Measurements from ENCODE around the gene MEN1.
"Not testable (repeated sequence)": the region's sequence is repeated elsewhere in the genome, so short reads cannot be mapped to it uniquely, and the experiment has no call there.

Gene MEN1

DNA sequence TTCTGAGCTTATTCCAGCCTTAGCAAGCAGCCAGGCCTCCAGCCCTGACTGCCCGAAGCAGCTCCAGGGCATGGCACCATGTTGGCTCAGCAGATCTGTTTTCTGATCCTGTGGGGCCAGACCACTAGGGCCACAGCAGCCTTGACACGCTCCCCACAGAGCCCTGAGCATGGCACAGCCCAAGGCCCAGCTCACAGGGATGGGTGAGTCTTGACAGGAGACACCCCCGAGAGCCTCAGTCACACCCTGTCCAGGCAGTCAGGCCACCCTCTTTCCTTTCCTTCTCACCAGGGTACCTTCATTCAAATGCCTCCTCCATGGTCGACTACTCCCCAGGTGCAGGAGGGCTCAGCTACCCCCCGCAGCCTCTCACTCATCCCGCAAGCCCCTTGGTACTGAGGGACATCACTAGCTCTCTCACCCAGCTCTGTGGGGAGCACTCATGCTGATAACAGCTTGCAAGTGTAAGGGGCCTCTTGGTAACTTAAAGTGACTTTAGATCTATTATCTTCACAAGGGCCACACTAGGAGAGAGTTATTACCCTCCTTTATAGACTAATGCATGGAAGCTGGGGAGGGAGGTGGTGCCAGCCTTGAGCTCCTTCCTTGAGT lies 38.0 kb upstream of the MEN1 start:
- TF ChIP-seq FOXM1 (IDR thresholded peaks at IDR 0.05; ENCODE audit: borderline replicate concordance) (no peak), SUZ12 (IDR thresholded peaks at IDR 0.05) (no peak), CTBP1 (IDR thresholded peaks at IDR 0.05; ENCODE audit: borderline replicate concordance) (no peak), ELF4 (IDR thresholded peaks at IDR 0.05) (no peak), FOXK2 (IDR thresholded peaks at IDR 0.05) (no peak), BHLHE40 (IDR thresholded peaks at IDR 0.05; ENCODE audit: borderline replicate concordance) (no peak), ZNF384 (IDR thresholded peaks at IDR 0.05) (no peak), FOXA1 (IDR thresholded peaks at IDR 0.05) (no peak), L3MBTL2 (conservative IDR thresholded peaks at IDR 0.05) (no peak)
- CTCF ChIA-PET: interaction anchor here (1.0 to 2.9 kb wide), 13 partner anchors 14 to 287 kb away, joined by 3 to 13 read pairs (median 5); partner anchors contain the start of genes BATF2 and EHD1
- DNase-seq (ENCODE audit: extremely low spot score): no peak
- POLR2A ChIA-PET: interaction anchor here (0.7 to 2.8 kb wide), 8 partner anchors 24 to 287 kb away, joined by 3 to 13 read pairs (median 4); partner anchors contain the start of genes ARL2 and ZNHIT2

DNA sequence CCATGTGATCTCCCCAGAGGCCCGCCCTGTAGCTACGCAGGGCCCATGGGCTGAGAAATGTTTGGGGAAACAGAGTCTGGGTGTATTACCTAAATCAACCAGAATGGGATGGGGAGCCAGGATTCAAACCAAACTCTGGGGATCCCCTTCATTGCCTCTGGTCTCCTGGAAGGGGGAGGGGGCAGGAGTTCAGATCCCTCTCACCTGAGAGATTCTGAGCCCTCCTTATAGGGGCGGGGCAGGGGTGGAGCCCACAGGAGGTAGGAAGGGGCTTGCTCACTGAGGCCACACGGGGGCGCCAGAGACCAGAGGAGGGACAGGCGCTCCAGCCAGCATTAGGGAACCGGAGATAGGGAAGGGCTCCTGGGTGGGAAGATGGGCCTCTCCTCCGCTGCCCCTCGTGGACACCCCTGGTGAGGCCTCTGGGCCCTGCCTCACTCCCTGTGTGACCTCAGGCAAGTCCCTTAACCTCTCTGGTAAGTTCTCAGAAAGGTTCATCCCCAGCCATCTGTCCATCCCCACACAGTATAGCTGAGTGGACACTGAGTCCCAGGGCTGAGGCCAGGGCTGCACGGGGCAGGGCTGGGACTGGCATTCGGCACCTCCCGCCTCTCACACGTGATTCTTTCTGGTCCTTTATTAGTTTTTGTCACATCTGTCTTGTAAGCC lies 36.8 kb upstream of the MEN1 start:
- TF ChIP-seq ELF4 (IDR thresholded peaks at IDR 0.05) (no peak), SP1 (IDR thresholded peaks at IDR 0.05) (no peak)
- ChIA-PET CTCF (interaction anchor here (0.7 to 2.9 kb wide), 16 partner anchors 12 to 248 kb away, joined by 3 to 13 read pairs (median 5); partner anchors contain the start of gene EHD1), POLR2A (interaction anchor here (0.7 to 2.8 kb wide), 4 partner anchors 40 to 288 kb away, joined by 3 to 13 read pairs (median 4); no protein-coding TSS in a partner anchor)
- DNase-seq (ENCODE audit: extremely low spot score): peak; percentile 93

DNA sequence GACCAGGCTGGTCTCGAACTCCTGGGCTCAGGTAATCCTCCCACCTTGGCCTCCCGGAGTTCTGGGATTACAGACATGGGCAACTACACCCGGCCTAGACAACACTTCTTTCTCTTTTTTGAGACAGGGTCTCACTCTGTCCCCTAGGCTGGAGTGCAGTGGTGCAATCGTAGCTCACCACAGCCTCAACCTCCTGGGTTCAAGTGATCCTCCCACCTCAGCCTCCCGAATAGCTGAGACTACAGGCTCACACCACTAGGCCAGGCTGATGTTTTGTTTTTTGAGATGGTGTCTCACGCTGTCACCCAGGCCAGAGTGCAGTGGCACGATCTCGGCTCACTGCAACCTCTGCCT lies 35.4 kb upstream of the MEN1 start:
- DNase-seq (ENCODE audit: extremely low spot score): not testable (repeated sequence)
- POLR2A ChIA-PET: interaction anchor here (1.2 kb wide), 1 partner anchor 151 kb away, joined by 3 read pairs; the partner anchor contains the start of gene BATF2

DNA sequence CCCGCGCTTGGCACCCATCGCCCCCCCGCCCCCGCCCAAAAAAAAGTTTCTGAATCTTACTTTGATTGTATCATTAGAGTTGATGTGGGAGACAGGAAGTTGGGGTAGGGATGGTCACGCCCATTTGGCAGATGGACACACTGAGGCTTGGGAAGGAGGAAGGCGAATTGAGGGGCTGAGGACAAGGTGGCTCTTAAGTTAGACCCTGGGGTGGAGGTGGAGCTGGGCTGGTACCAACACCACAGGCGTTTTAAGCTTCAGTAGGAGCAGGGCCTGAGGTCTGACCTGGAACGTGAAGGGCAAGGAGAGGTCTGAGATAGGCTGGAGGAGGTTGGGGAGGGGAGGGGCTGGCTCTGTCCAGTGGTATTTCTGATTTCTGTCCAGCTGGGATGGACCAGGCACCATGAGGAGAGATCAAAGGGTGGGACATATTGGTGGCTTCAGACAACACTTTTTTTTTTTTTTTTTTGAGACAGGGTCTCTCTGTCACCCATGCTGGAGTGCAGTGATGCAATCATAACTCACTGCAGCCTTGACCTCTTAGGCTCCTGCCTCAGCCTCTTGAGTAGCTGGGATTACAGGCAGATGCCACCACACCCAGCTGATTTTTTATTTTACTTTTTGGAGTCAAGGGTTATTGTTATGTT lies 34.9 kb upstream of the MEN1 start:
- ChIA-PET POLR2A (interaction anchor here (1.2 kb wide), 1 partner anchor 152 kb away, joined by 3 read pairs; the partner anchor contains the start of gene BATF2), CTCF (interaction anchor here (1.6 to 1.8 kb wide), 2 partner anchors 32 to 48 kb away, joined by 4 to 6 read pairs; no protein-coding TSS in a partner anchor)
- DNase-seq (ENCODE audit: extremely low spot score): no peak
- TF ChIP-seq ELF4 (IDR thresholded peaks at IDR 0.05): no peak
- no peak for TF ChIP-seq TARDBP (IDR thresholded peaks at IDR 0.05)
- no peak for TF ChIP-seq FOXM1 (IDR thresholded peaks at IDR 0.05; ENCODE audit: borderline replicate concordance)
- TF ChIP-seq FOXA1 (IDR thresholded peaks at IDR 0.05): no peak
- no peak for TF ChIP-seq L3MBTL2 (conservative IDR thresholded peaks at IDR 0.05)
- no peak for TF ChIP-seq FOXK2 (IDR thresholded peaks at IDR 0.05)
- TF ChIP-seq ZNF384 (IDR thresholded peaks at IDR 0.05): no peak
- no peak for TF ChIP-seq SP1 (IDR thresholded peaks at IDR 0.05)
- no peak for TF ChIP-seq NFRKB (IDR thresholded peaks at IDR 0.05)
- TF ChIP-seq ARNT (IDR thresholded peaks at IDR 0.05): no peak
- no peak for TF ChIP-seq SUZ12 (IDR thresholded peaks at IDR 0.05)

More for the DNA sequence above, 35.4 kb upstream of the MEN1 start:
- CTCF ChIA-PET: interaction anchor here (1.6 to 1.8 kb wide), 2 partner anchors 31 to 48 kb away, joined by 4 to 6 read pairs; no protein-coding TSS in a partner anchor

DNA sequence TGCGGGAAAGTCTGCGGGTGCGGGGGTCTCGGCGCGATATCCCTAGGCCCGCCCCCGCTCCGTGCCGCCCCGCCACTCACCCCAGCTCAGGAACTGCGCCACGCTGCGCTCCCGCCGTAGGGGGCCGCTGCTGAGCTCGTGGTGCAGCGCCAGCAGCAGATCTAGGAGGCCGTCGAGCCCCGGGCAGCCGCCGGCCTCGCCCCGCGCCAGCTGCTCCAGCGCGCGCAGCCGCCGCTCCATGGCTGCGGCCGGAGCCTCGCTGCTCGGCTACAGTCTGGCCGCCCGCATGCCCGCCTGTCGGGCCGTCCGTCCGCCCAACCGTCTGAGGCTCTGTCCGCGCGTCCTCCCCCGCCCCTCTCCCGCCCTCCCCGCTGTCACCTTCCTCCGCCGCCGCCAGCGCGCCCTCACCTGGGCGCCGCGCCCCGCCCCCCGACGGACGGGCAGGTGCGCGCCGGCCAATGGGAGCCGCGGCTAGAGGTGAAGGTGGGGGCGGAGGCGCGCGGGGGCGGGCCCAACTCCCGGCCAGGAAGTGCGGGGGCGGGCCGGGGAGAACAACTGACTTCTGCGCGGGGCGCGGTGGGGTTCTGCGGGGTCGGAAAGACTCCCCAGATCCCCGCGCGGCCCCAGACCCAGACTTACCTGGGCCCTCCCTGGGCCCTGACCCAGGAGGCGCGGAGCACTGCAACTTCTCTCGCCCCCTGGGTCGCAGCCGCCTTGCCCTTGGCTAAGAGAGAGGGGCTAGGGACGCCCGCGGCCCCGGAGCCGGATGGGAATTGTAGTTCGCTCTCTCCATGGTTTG lies 34.2 kb upstream of the MEN1 start, which contains the start of gene CDC42BPG:
Gene CDC42BPG, minus strand, starts transcription at position 324 of the 799 bp plus-strand sequence. Its CDS starts 84 bp downstream, at position 240.
- CTCF ChIA-PET: interaction anchor here (0.6 to 1.1 kb wide), 7 partner anchors 10 to 211 kb away, joined by 3 to 6 read pairs (median 5); no protein-coding TSS in a partner anchor
- no peak for TF ChIP-seq TARDBP (IDR thresholded peaks at IDR 0.05)
- TF ChIP-seq, protein P1, sequence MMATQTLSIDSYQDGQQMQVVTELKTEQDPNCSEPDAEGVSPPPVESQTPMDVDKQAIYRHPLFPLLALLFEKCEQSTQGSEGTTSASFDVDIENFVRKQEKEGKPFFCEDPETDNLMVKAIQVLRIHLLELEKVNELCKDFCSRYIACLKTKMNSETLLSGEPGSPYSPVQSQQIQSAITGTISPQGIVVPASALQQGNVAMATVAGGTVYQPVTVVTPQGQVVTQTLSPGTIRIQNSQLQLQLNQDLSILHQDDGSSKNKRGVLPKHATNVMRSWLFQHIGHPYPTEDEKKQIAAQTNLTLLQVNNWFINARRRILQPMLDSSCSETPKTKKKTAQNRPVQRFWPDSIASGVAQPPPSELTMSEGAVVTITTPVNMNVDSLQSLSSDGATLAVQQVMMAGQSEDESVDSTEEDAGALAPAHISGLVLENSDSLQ (IDR thresholded peaks at IDR 0.05): peak; percentile 67
- peak; percentile 80 for DNase-seq (ENCODE audit: extremely low spot score)
- POLR2A ChIA-PET: interaction anchor here (1.0 to 1.6 kb wide), 2 partner anchors 9 to 11 kb away, joined by 3 to 5 read pairs; no protein-coding TSS in a partner anchor

DNA sequence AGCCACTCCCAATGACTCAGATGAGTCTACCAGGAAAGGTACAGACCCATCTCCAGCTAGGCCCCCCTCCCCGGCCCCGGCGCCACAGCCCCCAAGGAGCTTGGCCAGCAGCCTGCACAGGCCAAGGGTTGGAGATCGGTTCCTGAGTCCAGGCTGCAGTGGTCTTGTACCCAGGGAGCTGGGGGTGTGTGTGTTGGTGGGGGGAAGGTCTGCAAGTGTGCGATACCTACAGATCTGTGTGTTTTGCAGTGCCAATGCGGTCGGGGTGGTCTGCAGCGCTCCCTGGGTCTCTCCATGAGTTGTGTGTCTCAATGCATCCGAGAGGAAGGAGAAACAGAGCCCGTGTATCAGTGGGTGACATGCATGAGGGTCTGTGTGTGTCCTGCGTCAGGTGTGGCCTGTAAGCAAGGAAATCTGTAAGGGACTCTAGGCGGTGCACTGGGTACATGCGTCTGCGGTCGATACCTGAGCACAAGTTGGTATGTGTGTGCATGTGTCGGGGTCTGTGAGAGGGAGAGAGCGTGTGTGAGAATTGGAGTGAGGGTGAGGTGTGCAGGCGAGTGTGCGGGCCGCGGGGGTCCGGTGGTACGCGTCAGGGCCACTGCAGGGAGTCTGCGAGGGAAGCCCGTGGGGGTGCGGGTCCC lies 33.5 kb upstream of the MEN1 start:
- POLR2A ChIA-PET: interaction anchor here (1.0 to 1.6 kb wide), 2 partner anchors 9 to 12 kb away, joined by 3 to 5 read pairs; no protein-coding TSS in a partner anchor
- CTCF ChIA-PET: interaction anchor here (0.9 to 1.1 kb wide), 6 partner anchors 9 to 49 kb away, joined by 3 to 6 read pairs (median 5); no protein-coding TSS in a partner anchor
- DNase-seq (ENCODE audit: extremely low spot score): no peak
- TF ChIP-seq LEF1 (IDR thresholded peaks at IDR 0.05; ENCODE audit: borderline replicate concordance) (no peak), FOXA1 (IDR thresholded peaks at IDR 0.05) (no peak), FOXM1 (IDR thresholded peaks at IDR 0.05; ENCODE audit: borderline replicate concordance) (no peak), SP1 (IDR thresholded peaks at IDR 0.05) (no peak), FOXK2 (IDR thresholded peaks at IDR 0.05) (no peak), CTBP1 (IDR thresholded peaks at IDR 0.05; ENCODE audit: borderline replicate concordance) (no peak), ELF4 (IDR thresholded peaks at IDR 0.05) (no peak), HDGF (IDR thresholded peaks at IDR 0.05; ENCODE audit: borderline replicate concordance) (no peak), L3MBTL2 (conservative IDR thresholded peaks at IDR 0.05) (no peak)
- TF ChIP-seq, protein P1 (IDR thresholded peaks at IDR 0.05): no peak
